Measurements from ENCODE around the gene AGBL2.

DNA sequence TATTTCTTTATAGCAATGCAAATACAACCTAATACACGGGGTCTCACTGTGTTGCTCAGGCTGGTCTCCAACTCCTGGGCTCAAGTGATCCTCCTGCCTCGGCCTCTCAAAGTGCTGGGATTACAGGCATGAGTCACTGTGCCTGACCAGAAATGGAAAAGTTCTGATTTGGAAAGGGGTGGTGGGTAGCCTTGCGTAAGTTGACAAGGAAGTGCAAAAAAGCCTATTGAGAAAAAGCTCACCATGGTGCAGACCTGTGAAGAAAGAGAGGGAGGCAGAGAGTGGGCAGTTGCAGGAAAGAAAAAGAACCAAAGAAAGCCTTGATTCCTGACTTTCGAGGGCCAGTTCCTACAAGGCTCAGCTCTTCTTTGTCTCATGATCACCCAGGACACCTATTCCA, 27.1 kb downstream of the AGBL2 start:
- TF ChIP-seq, protein P1, sequence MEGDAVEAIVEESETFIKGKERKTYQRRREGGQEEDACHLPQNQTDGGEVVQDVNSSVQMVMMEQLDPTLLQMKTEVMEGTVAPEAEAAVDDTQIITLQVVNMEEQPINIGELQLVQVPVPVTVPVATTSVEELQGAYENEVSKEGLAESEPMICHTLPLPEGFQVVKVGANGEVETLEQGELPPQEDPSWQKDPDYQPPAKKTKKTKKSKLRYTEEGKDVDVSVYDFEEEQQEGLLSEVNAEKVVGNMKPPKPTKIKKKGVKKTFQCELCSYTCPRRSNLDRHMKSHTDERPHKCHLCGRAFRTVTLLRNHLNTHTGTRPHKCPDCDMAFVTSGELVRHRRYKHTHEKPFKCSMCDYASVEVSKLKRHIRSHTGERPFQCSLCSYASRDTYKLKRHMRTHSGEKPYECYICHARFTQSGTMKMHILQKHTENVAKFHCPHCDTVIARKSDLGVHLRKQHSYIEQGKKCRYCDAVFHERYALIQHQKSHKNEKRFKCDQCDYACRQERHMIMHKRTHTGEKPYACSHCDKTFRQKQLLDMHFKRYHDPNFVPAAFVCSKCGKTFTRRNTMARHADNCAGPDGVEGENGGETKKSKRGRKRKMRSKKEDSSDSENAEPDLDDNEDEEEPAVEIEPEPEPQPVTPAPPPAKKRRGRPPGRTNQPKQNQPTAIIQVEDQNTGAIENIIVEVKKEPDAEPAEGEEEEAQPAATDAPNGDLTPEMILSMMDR (IDR thresholded peaks at IDR 0.05 in 2 of 3, conservative IDR thresholded peaks at IDR 0.05 in 1 of 3; ENCODE audit: insufficient read depth in 2 of 3, low read depth in 1 of 3, low read length in 3 of 3), result no peak
- TF ChIP-seq YBX1 (IDR thresholded peaks at IDR 0.05), result no peak
- TF ChIP-seq POLR2A (conservative IDR thresholded peaks at IDR 0.05), result no peak

Data from K562 (cell line).